ENCODE measurements around the gene CADPS2. TPM values are rescaled to one million over a fixed set of nuclear protein-coding genes. Genes with fewer than 3 reads are reported as not detected.

CADPS2 gene
- total and polyA plus RNA-seq, 3 experiments from 2014 or later, result not detected

GRCh38 chr7:122403113-122403512 is 483.1 kb downstream of the CADPS2 start:
- no peak for DNase-seq
- no peaks in the 10 kb centered on the region for H3K4me1 ChIP-seq (ENCODE audit: insufficient read depth, low read length)
- no peak overlapping the region for H3K4me3 ChIP-seq (ENCODE audit: low read length)
- no peaks in the 10 kb centered on the region for H3K36me3 Mint-ChIP-seq
- ChIA-PET CTCF (no interaction called here), POLR2A (no interaction called here)
- peaks cover 0 to 2% of the 10 kb centered on the region in 2 donors for H3K27me3 Mint-ChIP-seq
- no peak overlapping the region for H3K27ac ChIP-seq (ENCODE audit: low read depth, low read length)
- H3K9me3 ChIP-seq (ENCODE audit: low read length), result no peaks in the 10 kb centered on the region
- no peaks in the 10 kb centered on the region for H3K4me1 Mint-ChIP-seq
- no peaks in the 10 kb centered on the region for H3K27me3 ChIP-seq (ENCODE audit: insufficient read depth, low read length, poor library complexity, severe bottlenecking)
- H3K36me3 ChIP-seq (ENCODE audit: insufficient read depth, low read length), result no peaks in the 10 kb centered on the region
- H3K4me3 Mint-ChIP-seq, result no peak overlapping the region
- H3K27ac Mint-ChIP-seq, result no peak overlapping the region
- peaks cover 4 to 21% (median 7%) of the 10 kb centered on the region in 5 donors for H3K9me3 Mint-ChIP-seq

GRCh38 chr7:122402235-122402634 is 484.0 kb downstream of the CADPS2 start:
- ChIA-PET CTCF (no interaction called here), POLR2A (no interaction called here)
- peaks cover 4 to 21% (median 7%) of the 10 kb centered on the region in 5 donors for H3K9me3 Mint-ChIP-seq
- no peak overlapping the region for H3K27ac ChIP-seq (ENCODE audit: low read depth, low read length)
- no peaks in the 10 kb centered on the region for H3K4me1 ChIP-seq (ENCODE audit: insufficient read depth, low read length)
- no peak for DNase-seq
- H3K27me3 Mint-ChIP-seq, result peaks cover 0 to 2% of the 10 kb centered on the region in 2 donors
- no peaks in the 10 kb centered on the region for H3K36me3 Mint-ChIP-seq
- no peak overlapping the region for H3K27ac Mint-ChIP-seq
- no peak overlapping the region for H3K4me3 Mint-ChIP-seq
- H3K36me3 ChIP-seq (ENCODE audit: insufficient read depth, low read length), result no peaks in the 10 kb centered on the region
- H3K9me3 ChIP-seq (ENCODE audit: low read length), result no peaks in the 10 kb centered on the region
- no peaks in the 10 kb centered on the region for H3K27me3 ChIP-seq (ENCODE audit: insufficient read depth, low read length, poor library complexity, severe bottlenecking)
- no peak overlapping the region for H3K4me3 ChIP-seq (ENCODE audit: low read length)
- H3K4me1 Mint-ChIP-seq, result no peaks in the 10 kb centered on the region

- H3K4me3 ChIP-seq (ENCODE audit: low read length), result no peak overlapping the region
- Mint-ChIP-seq H3K9me3 (peaks cover 2 to 9% (median 5%) of the 10 kb centered on the region in 5 donors), H3K36me3 (no peaks in the 10 kb centered on the region), H3K27ac (no peak overlapping the region), H3K27me3 (no peaks in the 10 kb centered on the region), H3K4me1 (no peaks in the 10 kb centered on the region), H3K4me3 (no peak overlapping the region)
- POLR2A ChIA-PET, result no interaction called here
- H3K36me3 ChIP-seq (ENCODE audit: insufficient read depth, low read length), result no peaks in the 10 kb centered on the region
- H3K9me3 ChIP-seq (ENCODE audit: low read length), result no peaks in the 10 kb centered on the region
- no peak for DNase-seq
- no peaks in the 10 kb centered on the region for H3K27me3 ChIP-seq (ENCODE audit: insufficient read depth, low read length, poor library complexity, severe bottlenecking)
- CTCF ChIA-PET, result no interaction called here
- no peaks in the 10 kb centered on the region for H3K4me1 ChIP-seq (ENCODE audit: insufficient read depth, low read length)
- no peak overlapping the region for H3K27ac ChIP-seq (ENCODE audit: low read depth, low read length)
Observed at GRCh38 chr7:122397381-122397780, 488.9 kb downstream of the CADPS2 start.

GRCh38 chr7:122394512-122394911 is 491.7 kb downstream of the CADPS2 start:
- Mint-ChIP-seq H3K27me3 (peaks cover 0 to 2% of the 10 kb centered on the region in 2 donors), H3K4me1 (no peaks in the 10 kb centered on the region), H3K4me3 (no peak overlapping the region), H3K27ac (no peak overlapping the region), H3K9me3 (peaks cover 0 to 5% (median 4%) of the 10 kb centered on the region in 5 donors), H3K36me3 (no peaks in the 10 kb centered on the region)
- Histone ChIP-seq H3K36me3 (ENCODE audit: insufficient read depth, low read length) (no peaks in the 10 kb centered on the region), H3K4me1 (ENCODE audit: insufficient read depth, low read length) (no peaks in the 10 kb centered on the region), H3K27me3 (ENCODE audit: insufficient read depth, low read length, poor library complexity, severe bottlenecking) (no peaks in the 10 kb centered on the region), H3K9me3 (ENCODE audit: low read length) (no peaks in the 10 kb centered on the region), H3K27ac (ENCODE audit: low read depth, low read length) (no peak overlapping the region), H3K4me3 (ENCODE audit: low read length) (no peak overlapping the region)
- CTCF ChIA-PET, result no interaction called here
- no peak for DNase-seq
- POLR2A ChIA-PET, result no interaction called here

- Mint-ChIP-seq H3K4me1 (no peaks in the 10 kb centered on the region), H3K4me3 (no peak overlapping the region), H3K27me3 (no peaks in the 10 kb centered on the region), H3K36me3 (no peaks in the 10 kb centered on the region), H3K9me3 (peaks cover 0 to 7% (median 4%) of the 10 kb centered on the region in 5 donors), H3K27ac (no peak overlapping the region)
- no peak for DNase-seq
- Histone ChIP-seq H3K9me3 (ENCODE audit: low read length) (no peaks in the 10 kb centered on the region), H3K36me3 (ENCODE audit: insufficient read depth, low read length) (no peaks in the 10 kb centered on the region), H3K27me3 (ENCODE audit: insufficient read depth, low read length, poor library complexity, severe bottlenecking) (no peaks in the 10 kb centered on the region), H3K4me3 (ENCODE audit: low read length) (no peak overlapping the region), H3K27ac (ENCODE audit: low read depth, low read length) (no peak overlapping the region), H3K4me1 (ENCODE audit: insufficient read depth, low read length) (no peaks in the 10 kb centered on the region)
- ChIA-PET POLR2A (no interaction called here), CTCF (no interaction called here)
Observed at GRCh38 chr7:122384528-122384927, 501.7 kb downstream of the CADPS2 start.

- ChIA-PET POLR2A (no interaction called here), CTCF (no interaction called here)
- Histone ChIP-seq H3K4me1 (ENCODE audit: insufficient read depth, low read length) (no peaks in the 10 kb centered on the region), H3K27me3 (ENCODE audit: insufficient read depth, low read length, poor library complexity, severe bottlenecking) (no peaks in the 10 kb centered on the region), H3K36me3 (ENCODE audit: insufficient read depth, low read length) (no peaks in the 10 kb centered on the region), H3K4me3 (ENCODE audit: low read length) (no peak overlapping the region), H3K27ac (ENCODE audit: low read depth, low read length) (no peak overlapping the region), H3K9me3 (ENCODE audit: low read length) (no peaks in the 10 kb centered on the region)
- no peaks in the 10 kb centered on the region for H3K27me3 Mint-ChIP-seq
- H3K4me3 Mint-ChIP-seq, result no peak overlapping the region
- no peak overlapping the region for H3K27ac Mint-ChIP-seq
- no peak for DNase-seq
- H3K9me3 Mint-ChIP-seq, result peaks cover 0 to 7% (median 4%) of the 10 kb centered on the region in 5 donors
- H3K4me1 Mint-ChIP-seq, result no peaks in the 10 kb centered on the region
- H3K36me3 Mint-ChIP-seq, result no peaks in the 10 kb centered on the region
Observed at GRCh38 chr7:122383934-122384333, 502.3 kb downstream of the CADPS2 start.

GRCh38 chr7:122380992-122381391 is 505.3 kb downstream of the CADPS2 start:
- H3K27ac Mint-ChIP-seq, result no peak overlapping the region
- H3K9me3 ChIP-seq (ENCODE audit: low read length), result no peaks in the 10 kb centered on the region
- H3K36me3 Mint-ChIP-seq, result no peaks in the 10 kb centered on the region
- ChIA-PET CTCF (no interaction called here), POLR2A (no interaction called here)
- no peak overlapping the region for H3K27ac ChIP-seq (ENCODE audit: low read depth, low read length)
- H3K4me1 ChIP-seq (ENCODE audit: insufficient read depth, low read length), result no peaks in the 10 kb centered on the region
- H3K27me3 ChIP-seq (ENCODE audit: insufficient read depth, low read length, poor library complexity, severe bottlenecking), result no peaks in the 10 kb centered on the region
- no peak overlapping the region for H3K4me3 ChIP-seq (ENCODE audit: low read length)
- H3K4me1 Mint-ChIP-seq, result no peaks in the 10 kb centered on the region
- no peaks in the 10 kb centered on the region for H3K36me3 ChIP-seq (ENCODE audit: insufficient read depth, low read length)
- peaks cover 0 to 7% (median 0%) of the 10 kb centered on the region in 5 donors for H3K9me3 Mint-ChIP-seq
- H3K27me3 Mint-ChIP-seq, result no peaks in the 10 kb centered on the region
- no peak overlapping the region for H3K4me3 Mint-ChIP-seq
- DNase-seq, result no peak

- Mint-ChIP-seq H3K4me1 (no peaks in the 10 kb centered on the region), H3K27me3 (no peaks in the 10 kb centered on the region), H3K36me3 (no peaks in the 10 kb centered on the region), H3K4me3 (no peak overlapping the region), H3K27ac (no peak overlapping the region), H3K9me3 (peaks cover 0 to 7% (median 0%) of the 10 kb centered on the region in 5 donors)
- Histone ChIP-seq H3K4me1 (ENCODE audit: insufficient read depth, low read length) (no peaks in the 10 kb centered on the region), H3K36me3 (ENCODE audit: insufficient read depth, low read length) (no peaks in the 10 kb centered on the region), H3K27me3 (ENCODE audit: insufficient read depth, low read length, poor library complexity, severe bottlenecking) (no peaks in the 10 kb centered on the region), H3K9me3 (ENCODE audit: low read length) (no peaks in the 10 kb centered on the region), H3K4me3 (ENCODE audit: low read length) (no peak overlapping the region), H3K27ac (ENCODE audit: low read depth, low read length) (no peak overlapping the region)
- no peak for DNase-seq
- ChIA-PET CTCF (no interaction called here), POLR2A (no interaction called here)
Observed at GRCh38 chr7:122379491-122379890, 506.8 kb downstream of the CADPS2 start.

- CTCF ChIA-PET, result interaction anchor here (1.3 kb wide), 1 partner anchor 14 kb away, joined by 3 read pairs; no protein-coding TSS in a partner anchor
- no peak overlapping the region for H3K27ac ChIP-seq (ENCODE audit: low read depth, low read length)
- no peak for DNase-seq
- H3K4me1 ChIP-seq (ENCODE audit: insufficient read depth, low read length), result no peaks in the 10 kb centered on the region
- H3K4me3 ChIP-seq (ENCODE audit: low read length), result no peak overlapping the region
- H3K4me1 Mint-ChIP-seq, result no peaks in the 10 kb centered on the region
- no peak overlapping the region for H3K4me3 Mint-ChIP-seq
- H3K27me3 Mint-ChIP-seq, result no peaks in the 10 kb centered on the region
- POLR2A ChIA-PET, result no interaction called here
- no peaks in the 10 kb centered on the region for H3K9me3 ChIP-seq (ENCODE audit: low read length)
- H3K36me3 ChIP-seq (ENCODE audit: insufficient read depth, low read length), result no peaks in the 10 kb centered on the region
- no peaks in the 10 kb centered on the region for H3K36me3 Mint-ChIP-seq
- H3K27me3 ChIP-seq (ENCODE audit: insufficient read depth, low read length, poor library complexity, severe bottlenecking), result no peaks in the 10 kb centered on the region
- H3K9me3 Mint-ChIP-seq, result peaks cover 0 to 17% (median 7%) of the 10 kb centered on the region in 5 donors
- H3K27ac Mint-ChIP-seq, result no peak overlapping the region
Observed at GRCh38 chr7:122369756-122370155, 516.5 kb downstream of the CADPS2 start.
